Body of pancreas (tissue), 4 donors: ENCODE measurements around the gene LINS1.

Source experiments
- POLR2A ChIP-seq, 3 donors: fragments of 450-650 bp; IDR thresholded peaks; one replicate each; pipeline ENCODE4 v1.6.1; 2016; ENCODE audit warnings: antibody characterized with exemption in 3 of 3, mild to moderate bottlenecking in 2 of 3
- TF ChIP-seq, protein P1 (sequence below), 7 experiments: fragments of 450-650 bp in 4 of 7; fragments of 200-600 bp in 3 of 7; sonication (generic) in 3 of 7; IDR thresholded peaks; one replicate each; pipeline ENCODE4 v1.5.1; 2016 to 2019; ENCODE audit warnings: antibody characterized with exemption in 7 of 7

- TF ChIP-seq, protein P1, sequence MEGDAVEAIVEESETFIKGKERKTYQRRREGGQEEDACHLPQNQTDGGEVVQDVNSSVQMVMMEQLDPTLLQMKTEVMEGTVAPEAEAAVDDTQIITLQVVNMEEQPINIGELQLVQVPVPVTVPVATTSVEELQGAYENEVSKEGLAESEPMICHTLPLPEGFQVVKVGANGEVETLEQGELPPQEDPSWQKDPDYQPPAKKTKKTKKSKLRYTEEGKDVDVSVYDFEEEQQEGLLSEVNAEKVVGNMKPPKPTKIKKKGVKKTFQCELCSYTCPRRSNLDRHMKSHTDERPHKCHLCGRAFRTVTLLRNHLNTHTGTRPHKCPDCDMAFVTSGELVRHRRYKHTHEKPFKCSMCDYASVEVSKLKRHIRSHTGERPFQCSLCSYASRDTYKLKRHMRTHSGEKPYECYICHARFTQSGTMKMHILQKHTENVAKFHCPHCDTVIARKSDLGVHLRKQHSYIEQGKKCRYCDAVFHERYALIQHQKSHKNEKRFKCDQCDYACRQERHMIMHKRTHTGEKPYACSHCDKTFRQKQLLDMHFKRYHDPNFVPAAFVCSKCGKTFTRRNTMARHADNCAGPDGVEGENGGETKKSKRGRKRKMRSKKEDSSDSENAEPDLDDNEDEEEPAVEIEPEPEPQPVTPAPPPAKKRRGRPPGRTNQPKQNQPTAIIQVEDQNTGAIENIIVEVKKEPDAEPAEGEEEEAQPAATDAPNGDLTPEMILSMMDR (IDR thresholded peaks at IDR 0.05): peak in 1 of 7 experiments; percentile 18
- TF ChIP-seq POLR2A (IDR thresholded peaks at IDR 0.05): peak in 2 of 3 donors; percentile 55 to 60
These were observed at the start of gene LINS1, which contains the start of gene ASB7 for GRCh38 chr15:100602064-100602822.
